Panc1 (cell line): ENCODE results near the gene PRTN3.

Experiments used
- CTCF ChIP-seq: fragments of 450-650 bp; IDR thresholded peaks from 2 replicates; pipeline ENCODE4 v1.5.1; 2017; ENCODE audit warnings: mild to moderate bottlenecking
- POLR2AphosphoS5 ChIP-seq: IDR thresholded peaks from 2 replicates; pipeline ENCODE4 v1.6.1; 2012; ENCODE audit warnings: mild to moderate bottlenecking, low read depth, low read length, moderate library complexity
- SIN3A ChIP-seq: IDR thresholded peaks from 2 replicates; pipeline ENCODE4 v1.6.1; 2012; ENCODE audit warnings: low read depth, mild to moderate bottlenecking, low read length, moderate library complexity, borderline replicate concordance; ENCODE audit not compliant: insufficient read depth
- TF ChIP-seq, protein P1 (sequence below), 2 experiments: IDR thresholded peaks; 2 replicates each; pipeline ENCODE4 v1.6.1; 2011 to 2012; ENCODE audit warnings: low read depth in 2 of 2, control low read depth in 1 of 2, low read length in 1 of 2, mild to moderate bottlenecking in 1 of 2, moderate library complexity in 1 of 2; ENCODE audit not compliant: insufficient read depth in 1 of 2

GRCh38 chr19:876089-876488 is 35.3 kb downstream of the PRTN3 start:
- TF ChIP-seq CTCF: no peak
- TF ChIP-seq POLR2AphosphoS5: no peak
- TF ChIP-seq, protein P1, sequence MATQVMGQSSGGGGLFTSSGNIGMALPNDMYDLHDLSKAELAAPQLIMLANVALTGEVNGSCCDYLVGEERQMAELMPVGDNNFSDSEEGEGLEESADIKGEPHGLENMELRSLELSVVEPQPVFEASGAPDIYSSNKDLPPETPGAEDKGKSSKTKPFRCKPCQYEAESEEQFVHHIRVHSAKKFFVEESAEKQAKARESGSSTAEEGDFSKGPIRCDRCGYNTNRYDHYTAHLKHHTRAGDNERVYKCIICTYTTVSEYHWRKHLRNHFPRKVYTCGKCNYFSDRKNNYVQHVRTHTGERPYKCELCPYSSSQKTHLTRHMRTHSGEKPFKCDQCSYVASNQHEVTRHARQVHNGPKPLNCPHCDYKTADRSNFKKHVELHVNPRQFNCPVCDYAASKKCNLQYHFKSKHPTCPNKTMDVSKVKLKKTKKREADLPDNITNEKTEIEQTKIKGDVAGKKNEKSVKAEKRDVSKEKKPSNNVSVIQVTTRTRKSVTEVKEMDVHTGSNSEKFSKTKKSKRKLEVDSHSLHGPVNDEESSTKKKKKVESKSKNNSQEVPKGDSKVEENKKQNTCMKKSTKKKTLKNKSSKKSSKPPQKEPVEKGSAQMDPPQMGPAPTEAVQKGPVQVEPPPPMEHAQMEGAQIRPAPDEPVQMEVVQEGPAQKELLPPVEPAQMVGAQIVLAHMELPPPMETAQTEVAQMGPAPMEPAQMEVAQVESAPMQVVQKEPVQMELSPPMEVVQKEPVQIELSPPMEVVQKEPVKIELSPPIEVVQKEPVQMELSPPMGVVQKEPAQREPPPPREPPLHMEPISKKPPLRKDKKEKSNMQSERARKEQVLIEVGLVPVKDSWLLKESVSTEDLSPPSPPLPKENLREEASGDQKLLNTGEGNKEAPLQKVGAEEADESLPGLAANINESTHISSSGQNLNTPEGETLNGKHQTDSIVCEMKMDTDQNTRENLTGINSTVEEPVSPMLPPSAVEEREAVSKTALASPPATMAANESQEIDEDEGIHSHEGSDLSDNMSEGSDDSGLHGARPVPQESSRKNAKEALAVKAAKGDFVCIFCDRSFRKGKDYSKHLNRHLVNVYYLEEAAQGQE (IDR thresholded peaks at IDR 0.05; ENCODE audit: insufficient read depth in 1 of 2, low read depth in 2 of 2, low read length in 1 of 2): no peak
- TF ChIP-seq SIN3A: no peak
